Pons (tissue), 1 donor: ENCODE measurements around the gene ZSCAN20.

ENCODE experiments used
- DNase-seq: peaks from one replicate; pipeline ENCODE4 v3.0.0-alpha.2; 2016; ENCODE audit warnings: low spot score

ZSCAN20 gene

DNA sequence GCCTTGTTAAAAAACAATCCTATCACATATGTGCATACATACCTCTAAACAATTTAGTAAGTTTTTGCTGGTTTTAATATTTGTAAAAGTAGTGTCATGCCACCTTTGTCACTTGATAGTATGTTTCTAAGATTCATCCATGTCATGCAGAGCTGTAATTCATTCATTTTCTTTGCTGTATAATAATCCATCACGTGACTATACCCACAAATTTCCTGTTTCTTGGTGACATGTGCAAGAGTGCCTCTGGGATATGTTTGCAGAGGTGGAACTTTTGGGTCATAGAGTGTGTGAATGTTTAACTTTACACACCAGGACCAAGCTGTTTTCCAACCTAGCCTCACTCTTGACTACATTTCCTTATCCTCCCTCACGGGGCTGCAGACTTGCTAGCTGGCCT is 62.9 kb downstream of the ZSCAN20 start:
- no peak for DNase-seq

DNA sequence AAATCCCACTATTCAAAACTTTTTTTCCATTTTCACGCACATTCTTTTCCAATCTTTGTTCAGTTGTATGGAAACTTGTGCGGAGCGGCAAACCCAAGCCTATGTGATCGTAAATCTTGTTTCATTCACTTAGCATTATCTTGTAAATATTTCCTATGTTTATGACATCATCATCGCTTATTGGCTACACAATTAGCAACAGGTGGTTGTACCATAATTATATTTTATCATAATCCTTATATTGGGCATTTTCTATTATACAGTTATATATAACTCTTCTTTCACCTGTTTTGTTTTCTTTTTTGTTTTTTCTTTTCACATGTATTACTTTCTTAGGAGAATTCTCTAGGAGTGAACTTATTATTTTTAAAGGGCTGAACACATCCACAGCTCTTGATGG is 65.4 kb downstream of the ZSCAN20 start:
- no peak for DNase-seq

- no peak for DNase-seq
Measured at GRCh38 chr1:33541966-33542365, 69.5 kb downstream of the ZSCAN20 start.
